Measurements from ENCODE around the gene TNS1. TPM values are rescaled to one million over a fixed set of nuclear protein-coding genes. Genes with fewer than 3 reads are reported as not detected.
"Not testable (repeated sequence)": the region's sequence is repeated elsewhere in the genome, so short reads cannot be mapped to it uniquely, and the experiment has no call there.

TNS1 gene
- total RNA-seq, 2 donors from 2014 or later, result 0.27 to 5.1 TPM

GRCh38 chr2:217818293-217818850, 184.4 kb downstream of the TNS1 start:
- Mint-ChIP-seq H3K36me3 (no peaks in the 10 kb centered on the region), H3K9me3 (no peaks in the 10 kb centered on the region), H3K27ac (no peak overlapping the region)
- no peak for ATAC-seq
- DNase-seq (ENCODE audit: low spot score in 2 of 2), result no peak

DNA sequence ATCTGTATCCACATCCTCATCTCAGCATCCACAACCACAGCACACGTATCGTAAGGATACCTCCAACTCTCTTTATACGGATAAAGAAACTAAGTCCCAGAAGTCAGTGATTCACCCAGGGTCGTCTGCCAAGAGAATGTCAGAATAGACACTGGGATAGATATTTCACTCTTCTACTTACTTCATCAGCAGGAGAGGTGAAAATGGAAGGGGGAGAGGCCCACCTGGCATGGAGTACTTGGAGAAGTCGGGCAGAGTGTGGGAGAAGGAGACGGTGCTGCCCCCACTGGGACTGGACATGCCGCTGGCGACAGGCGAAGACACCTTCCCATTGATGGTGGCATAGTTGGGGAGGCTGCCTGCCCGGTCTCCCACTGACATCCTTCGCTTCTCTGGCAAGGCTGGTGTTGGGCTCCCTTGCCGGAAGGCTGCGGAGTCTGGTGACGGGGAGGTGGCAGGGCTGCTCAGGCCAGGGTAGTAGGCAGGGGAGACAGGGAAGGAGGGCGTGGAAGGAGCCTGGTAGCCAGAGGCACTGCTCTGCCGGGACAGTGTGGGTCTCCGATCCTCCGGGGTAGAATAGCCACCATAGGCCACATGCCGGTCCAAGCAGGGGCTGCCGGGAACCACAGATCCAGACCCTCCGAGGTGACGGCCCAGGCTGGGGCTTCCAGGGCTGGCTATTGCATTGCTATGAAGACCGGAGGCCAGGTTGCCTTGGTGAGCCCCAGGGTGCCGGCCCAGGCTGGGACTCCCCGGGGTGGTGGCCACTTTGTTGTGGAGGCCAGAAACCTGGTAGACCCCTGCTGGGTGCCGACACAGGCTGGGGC, 185.1 kb downstream of the TNS1 start:
- no peaks in the 10 kb centered on the region for H3K36me3 Mint-ChIP-seq
- no peak for ATAC-seq

GRCh38 chr2:217816396-217816869, 186.4 kb downstream of the TNS1 start:
- Mint-ChIP-seq H3K9me3 (no peaks in the 10 kb centered on the region), H3K27ac (no peak overlapping the region), H3K36me3 (no peaks in the 10 kb centered on the region)
- no peak for DNase-seq (ENCODE audit: low spot score in 2 of 2)
- ATAC-seq, result no peak

More for the DNA sequence above, 185.1 kb downstream of the TNS1 start:
- H3K9me3 Mint-ChIP-seq, result no peaks in the 10 kb centered on the region
- no peak for DNase-seq (ENCODE audit: low spot score in 2 of 2)
- no peak overlapping the region for H3K27ac Mint-ChIP-seq

GRCh38 chr2:217813828-217814227, 189.0 kb downstream of the TNS1 start:
- ATAC-seq (no peak), DNase-seq (ENCODE audit: low spot score in 2 of 2) (no peak)
- H3K9me3 Mint-ChIP-seq, result no peaks in the 10 kb centered on the region
- H3K36me3 Mint-ChIP-seq, result no peaks in the 10 kb centered on the region
- H3K27ac Mint-ChIP-seq, result no peak overlapping the region

- no peak for ATAC-seq
- Mint-ChIP-seq H3K9me3 (no peaks in the 10 kb centered on the region), H3K27ac (no peak overlapping the region), H3K36me3 (no peaks in the 10 kb centered on the region)
- DNase-seq (ENCODE audit: low spot score in 2 of 2), result no peak
Measured at GRCh38 chr2:217812170-217812569, 190.6 kb downstream of the TNS1 start.

DNA sequence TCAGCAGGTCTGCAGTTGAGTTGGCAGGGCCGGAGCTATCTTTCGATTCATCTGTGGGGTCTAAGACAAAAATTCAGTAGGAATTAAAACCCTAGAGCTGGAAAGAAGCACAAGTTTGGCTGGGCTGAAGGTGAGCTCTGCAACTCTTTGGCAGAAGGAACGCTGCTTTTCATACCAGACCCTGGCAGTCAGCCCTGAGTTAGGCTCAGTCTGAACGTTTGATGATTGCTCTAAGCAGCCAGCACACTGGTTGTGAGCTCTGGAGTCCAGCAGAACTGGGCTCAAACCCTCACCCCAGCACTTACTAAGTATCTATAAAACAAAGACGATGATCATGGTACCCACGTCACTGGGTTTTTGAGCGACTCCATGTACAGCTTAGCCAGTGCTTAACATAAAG, 192.5 kb downstream of the TNS1 start:
- H3K9me3 Mint-ChIP-seq, result peaks cover 0 to 5% of the 10 kb centered on the region in 2 donors
- no peaks in the 10 kb centered on the region for H3K36me3 Mint-ChIP-seq
- no peak overlapping the region for H3K27ac Mint-ChIP-seq

GRCh38 chr2:217809736-217810135, 193.1 kb downstream of the TNS1 start:
- no peak overlapping the region for H3K27ac Mint-ChIP-seq
- no peaks in the 10 kb centered on the region for H3K36me3 Mint-ChIP-seq
- DNase-seq (ENCODE audit: low spot score in 2 of 2) (no peak), ATAC-seq (no peak)
- peaks cover 0 to 5% of the 10 kb centered on the region in 2 donors for H3K9me3 Mint-ChIP-seq

More for the DNA sequence above, 192.5 kb downstream of the TNS1 start:
- no peak for ATAC-seq
- DNase-seq (ENCODE audit: low spot score in 2 of 2), result no peak

DNA sequence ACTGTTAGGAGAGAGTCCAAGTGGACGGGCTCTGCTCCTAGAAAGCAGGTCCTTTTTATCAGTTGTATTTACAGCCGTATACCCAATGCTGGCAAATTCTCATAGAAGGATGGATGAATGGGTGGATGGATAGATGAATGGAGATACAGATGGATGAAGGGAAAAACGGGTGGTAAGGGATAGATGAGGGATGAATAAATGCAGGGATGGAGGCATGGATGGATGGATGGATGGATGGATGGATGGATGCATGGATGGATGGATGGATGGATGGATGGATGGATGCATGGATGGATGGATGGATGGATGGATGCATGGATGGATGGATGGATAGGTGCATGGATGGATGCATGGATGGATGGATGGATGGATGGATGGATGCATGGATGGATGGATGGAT, 193.8 kb downstream of the TNS1 start:
- not testable (repeated sequence) for H3K36me3 Mint-ChIP-seq; H3K9me3 Mint-ChIP-seq; DNase-seq (ENCODE audit: low spot score in 2 of 2); H3K27ac Mint-ChIP-seq; ATAC-seq

DNA sequence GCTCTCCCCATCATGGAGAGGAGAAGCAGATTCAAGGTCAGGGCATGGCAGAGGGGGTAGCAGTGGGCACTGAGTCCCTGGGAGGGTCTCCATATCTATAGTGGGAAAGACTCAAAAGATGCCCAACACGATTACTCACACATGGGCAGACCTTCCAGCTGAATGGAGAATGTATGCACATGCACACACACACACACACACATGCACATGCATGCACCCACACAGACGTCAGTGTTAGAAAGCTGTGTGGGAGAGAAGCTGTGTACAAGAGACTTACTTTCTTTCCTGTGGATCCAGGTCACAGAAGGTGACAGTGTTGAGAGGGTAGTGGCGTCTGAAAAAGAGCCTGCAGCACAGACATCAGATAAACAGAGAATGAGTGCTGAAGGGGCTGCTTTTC, 194.5 kb downstream of the TNS1 start:
- H3K36me3 Mint-ChIP-seq, result no peaks in the 10 kb centered on the region
- no peak overlapping the region for H3K27ac Mint-ChIP-seq
- H3K9me3 Mint-ChIP-seq, result peaks cover 0 to 5% of the 10 kb centered on the region in 2 donors
- DNase-seq (ENCODE audit: low spot score in 2 of 2), result no peak
- ATAC-seq, result no peak

GRCh38 chr2:217807753-217808152, 195.0 kb downstream of the TNS1 start:
- H3K36me3 Mint-ChIP-seq, result no peaks in the 10 kb centered on the region
- H3K27ac Mint-ChIP-seq, result no peak overlapping the region
- no peak for ATAC-seq
- peaks cover 0 to 5% of the 10 kb centered on the region in 2 donors for H3K9me3 Mint-ChIP-seq
- DNase-seq (ENCODE audit: low spot score in 2 of 2), result no peak

DNA sequence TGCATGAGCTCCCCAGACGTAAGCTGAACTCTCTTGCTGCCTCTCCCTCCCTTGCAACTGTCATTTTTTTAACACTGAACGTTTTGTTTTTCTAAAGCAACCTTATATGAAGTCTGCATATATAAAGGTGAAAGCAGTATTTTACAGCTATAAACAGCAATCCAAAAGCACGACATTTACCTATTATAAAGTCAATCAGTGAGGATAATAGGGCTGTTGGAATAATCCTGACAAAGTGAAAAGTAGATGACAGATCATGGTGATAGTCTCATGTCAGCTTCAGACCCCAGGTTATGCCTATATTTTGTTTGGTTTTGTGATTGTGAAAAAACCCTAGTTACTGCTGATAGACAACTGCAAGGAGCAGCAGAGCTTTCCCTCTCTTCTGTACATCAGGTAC, 195.8 kb downstream of the TNS1 start:
- DNase-seq (ENCODE audit: low spot score in 2 of 2), result no peak
- Mint-ChIP-seq H3K27ac (no peak overlapping the region), H3K9me3 (peaks cover 0 to 5% of the 10 kb centered on the region in 2 donors)

DNA sequence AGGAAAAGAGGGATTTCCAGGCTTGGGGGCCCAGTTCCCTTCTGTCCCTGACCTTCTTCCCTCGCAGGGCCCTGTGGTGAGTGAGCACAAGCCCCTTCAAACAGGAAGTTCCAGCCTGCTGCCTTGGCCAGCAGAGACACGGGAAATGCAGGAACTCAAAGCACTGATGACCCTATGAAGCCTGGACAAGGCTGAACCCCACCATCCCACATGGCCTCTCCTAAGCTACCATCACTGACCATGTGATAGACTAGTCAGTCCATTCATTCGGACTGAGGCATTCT, 196.4 kb downstream of the TNS1 start:
- DNase-seq (ENCODE audit: low spot score in 2 of 2) (no peak), ATAC-seq (no peak)
- no peaks in the 10 kb centered on the region for H3K36me3 Mint-ChIP-seq
- H3K27ac Mint-ChIP-seq, result no peak overlapping the region
- H3K9me3 Mint-ChIP-seq, result peaks cover 0 to 5% of the 10 kb centered on the region in 2 donors

More for the DNA sequence above, 195.8 kb downstream of the TNS1 start:
- H3K36me3 Mint-ChIP-seq, result no peaks in the 10 kb centered on the region
- ATAC-seq, result no peak

- Mint-ChIP-seq H3K36me3 (no peaks in the 10 kb centered on the region), H3K9me3 (peaks cover 0 to 5% of the 10 kb centered on the region in 2 donors), H3K27ac (no peak overlapping the region)
- ATAC-seq, result no peak
- DNase-seq (ENCODE audit: low spot score in 2 of 2), result no peak
Measured at GRCh38 chr2:217805668-217806481, 196.9 kb downstream of the TNS1 start.

GRCh38 chr2:217804791-217805667, 197.8 kb downstream of the TNS1 start:
- H3K27ac Mint-ChIP-seq, result no peak overlapping the region
- DNase-seq (ENCODE audit: low spot score in 2 of 2), result no peak
- no peak for ATAC-seq
- no peaks in the 10 kb centered on the region for H3K36me3 Mint-ChIP-seq
- peaks cover 0 to 5% of the 10 kb centered on the region in 2 donors for H3K9me3 Mint-ChIP-seq

DNA sequence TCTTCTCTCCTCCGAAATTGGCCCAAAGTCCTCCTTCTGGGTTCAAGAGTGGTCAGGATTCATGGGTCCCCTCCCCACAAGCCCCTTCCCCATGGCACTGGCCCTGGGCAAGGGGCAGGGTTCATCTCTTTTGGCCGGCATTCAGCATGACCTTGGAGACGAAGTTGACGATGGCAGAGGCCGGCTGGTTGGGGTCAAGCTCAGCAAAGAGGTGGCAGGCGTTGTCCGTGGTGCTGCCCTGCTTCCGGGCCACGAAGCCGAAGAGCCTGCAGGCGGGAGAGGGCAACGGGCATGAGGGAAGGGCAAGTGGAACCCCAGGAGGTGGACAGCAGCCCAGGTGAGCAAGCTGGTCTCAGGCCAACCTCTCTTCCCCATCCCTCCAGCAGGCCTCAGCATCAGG, 198.5 kb downstream of the TNS1 start:
- ATAC-seq, result no peak
- Mint-ChIP-seq H3K36me3 (no peaks in the 10 kb centered on the region), H3K27ac (no peak overlapping the region), H3K9me3 (peaks cover 0 to 5% of the 10 kb centered on the region in 2 donors)
- DNase-seq (ENCODE audit: low spot score in 2 of 2), result no peak

DNA sequence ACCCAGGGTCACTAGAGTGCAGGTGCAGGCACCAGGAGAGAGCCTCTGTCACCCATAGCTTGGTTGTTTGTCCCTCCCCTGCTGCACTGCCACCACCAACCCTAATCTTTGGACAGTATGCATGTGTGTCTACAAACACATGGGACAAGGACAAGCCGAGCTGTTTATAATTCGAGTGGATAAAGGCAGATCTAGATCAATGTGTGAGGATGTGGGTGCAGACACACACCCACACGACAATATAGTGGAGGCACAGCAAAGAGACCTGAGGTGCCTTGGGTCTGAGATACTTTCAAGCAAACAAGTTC, 199.2 kb downstream of the TNS1 start:
- no peaks in the 10 kb centered on the region for H3K36me3 Mint-ChIP-seq
- no peak overlapping the region for H3K27ac Mint-ChIP-seq
- peaks cover 0 to 5% of the 10 kb centered on the region in 2 donors for H3K9me3 Mint-ChIP-seq
- DNase-seq (ENCODE audit: low spot score in 2 of 2) (no peak), ATAC-seq (no peak)
